RPMI7951 (cell line): Measurements from ENCODE around the gene CRCP. TPM values are rescaled to one million over a fixed set of nuclear protein-coding genes. Genes with fewer than 3 reads are reported as not detected.
"Not testable (repeated sequence)": the region's sequence is repeated elsewhere in the genome, so short reads cannot be mapped to it uniquely, and the experiment has no call there.

ENCODE experiments used
- DNase-seq: peaks from one replicate; pipeline ENCODE4 v3.0.0-alpha.2; 2012; ENCODE audit warnings: low read depth
- total RNA-seq: library from RNA; depleted of rRNA; stranded (reverse); fragments of >200 nt; shearing (Covaris generic); gene quantifications from 2 replicates; pipeline ENCODE4 v1.2.3, GENCODE V29; 2014; rRNA removed

CRCP gene
- total RNA-seq = 27.0 and 31.5 TPM in 2 replicates

- peak; percentile 82 for DNase-seq
Observed at GRCh38 chr7:66114743-66115649, at the start of gene CRCP. TSS of gene CRCP (plus strand) at chr7:66114847. CDS start at chr7:66114963, 116 bp downstream.

GRCh38 chr7:66069732-66070131 is 44.9 kb upstream of the CRCP start:
- DNase-seq = no peak

DNA sequence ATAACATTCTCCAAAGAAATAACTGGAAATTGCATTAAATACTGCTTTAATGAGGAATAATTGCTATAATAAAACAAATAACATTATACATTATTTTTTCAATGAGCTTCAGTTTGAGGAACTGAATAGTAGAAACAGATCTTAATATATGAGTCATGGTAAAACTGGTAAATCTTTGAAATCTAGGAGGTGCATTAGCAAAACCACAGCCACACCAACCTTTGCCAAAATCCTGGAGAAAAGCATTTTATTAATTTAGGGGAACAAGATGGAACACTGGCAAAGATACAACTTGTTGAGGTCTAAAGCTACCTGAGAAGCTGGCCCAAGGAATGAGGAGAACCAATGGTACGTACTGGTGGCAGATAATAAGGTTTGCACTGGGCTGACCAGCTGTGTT is 44.4 kb upstream of the CRCP start:
- no peak for DNase-seq

DNA sequence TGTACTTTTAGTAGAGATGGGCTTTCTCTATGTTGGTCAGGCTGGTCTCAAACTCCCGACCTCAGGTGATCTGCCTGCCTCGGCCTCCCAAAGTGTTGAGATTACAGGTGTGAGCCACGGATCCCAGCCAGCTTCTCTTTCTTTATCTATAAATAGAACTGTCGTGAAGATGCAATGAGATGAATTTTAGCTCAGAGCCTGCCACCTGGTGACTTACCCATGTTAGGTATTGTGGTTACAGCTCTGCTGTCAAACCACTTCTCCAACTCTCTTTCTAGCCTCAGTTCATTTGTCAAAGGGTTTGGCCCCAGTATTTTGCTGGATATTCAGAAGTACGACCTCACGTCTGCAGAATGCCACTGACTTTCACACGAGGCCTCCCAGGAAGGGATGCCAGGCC is 42.4 kb upstream of the CRCP start:
- DNase-seq = not testable (repeated sequence)

- DNase-seq = peak; percentile 92
Observed at GRCh38 chr7:66075590-66076461, 38.8 kb upstream of the CRCP start, which contains the start of gene ASL. TSS of gene ASL (plus strand) at chr7:66075819. CDS start at chr7:66076082, 263 bp downstream.

DNA sequence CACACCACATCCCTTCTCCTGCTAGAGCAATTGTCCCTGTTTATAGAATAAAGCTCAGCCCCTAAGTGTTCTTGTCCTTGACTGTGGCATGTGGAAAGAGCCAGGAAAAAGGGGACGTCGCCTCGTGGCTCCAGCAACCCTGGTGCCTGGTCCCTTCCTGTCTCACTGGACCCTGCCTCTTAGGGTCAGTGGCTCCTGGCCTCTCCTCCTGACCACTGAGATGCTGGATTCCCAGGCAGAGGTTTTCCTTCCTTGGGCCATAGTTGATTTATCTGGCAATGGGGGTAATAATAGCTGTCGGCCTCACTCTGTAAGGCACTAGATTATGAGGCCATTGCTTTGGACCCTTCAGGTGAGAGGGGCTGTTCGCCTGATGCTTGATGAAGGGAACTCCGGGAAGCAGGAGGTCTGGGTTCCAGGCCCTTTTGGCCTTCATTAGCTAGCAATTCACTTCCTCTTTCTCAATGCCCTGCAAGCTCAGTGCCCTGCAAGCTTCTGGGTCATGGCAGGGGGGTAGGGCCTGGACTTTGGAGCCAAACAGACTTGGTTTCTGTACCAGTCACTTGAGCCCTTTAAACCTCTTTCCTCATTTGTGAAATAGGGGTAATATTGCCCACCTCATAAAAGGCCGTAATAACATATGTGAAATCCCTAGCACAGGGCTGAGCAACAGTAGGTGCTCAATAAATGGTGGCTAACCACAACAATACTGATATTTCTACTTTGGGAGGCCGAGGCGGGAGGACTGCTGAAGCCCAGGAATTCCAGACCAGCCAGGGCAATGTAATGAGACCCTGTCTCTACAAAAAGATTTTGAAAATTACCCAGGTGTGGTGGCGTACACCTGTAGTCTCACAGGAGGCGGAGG is 38.0 kb upstream of the CRCP start:
- DNase-seq = no peak

- no peak for DNase-seq
Observed at GRCh38 chr7:66078067-66078466, 36.6 kb upstream of the CRCP start.

DNA sequence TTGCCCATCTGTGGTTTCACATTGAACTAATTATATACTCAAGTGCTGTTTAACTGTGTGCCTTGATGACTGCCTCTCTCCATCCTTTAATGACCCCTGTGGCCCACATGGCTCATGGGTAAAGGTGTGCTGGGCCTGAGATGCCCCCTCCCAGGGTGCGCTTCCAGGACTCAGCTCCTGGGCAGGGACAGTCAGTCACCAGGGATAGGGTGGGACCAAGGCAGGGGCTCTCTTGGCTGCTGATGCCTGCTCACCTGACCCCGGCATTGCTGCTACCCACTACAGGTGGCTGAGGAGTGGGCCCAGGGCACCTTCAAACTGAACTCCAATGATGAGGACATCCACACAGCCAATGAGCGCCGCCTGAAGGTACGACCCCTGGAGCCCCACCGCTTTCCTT is 32.6 kb upstream of the CRCP start:
- no peak for DNase-seq

DNA sequence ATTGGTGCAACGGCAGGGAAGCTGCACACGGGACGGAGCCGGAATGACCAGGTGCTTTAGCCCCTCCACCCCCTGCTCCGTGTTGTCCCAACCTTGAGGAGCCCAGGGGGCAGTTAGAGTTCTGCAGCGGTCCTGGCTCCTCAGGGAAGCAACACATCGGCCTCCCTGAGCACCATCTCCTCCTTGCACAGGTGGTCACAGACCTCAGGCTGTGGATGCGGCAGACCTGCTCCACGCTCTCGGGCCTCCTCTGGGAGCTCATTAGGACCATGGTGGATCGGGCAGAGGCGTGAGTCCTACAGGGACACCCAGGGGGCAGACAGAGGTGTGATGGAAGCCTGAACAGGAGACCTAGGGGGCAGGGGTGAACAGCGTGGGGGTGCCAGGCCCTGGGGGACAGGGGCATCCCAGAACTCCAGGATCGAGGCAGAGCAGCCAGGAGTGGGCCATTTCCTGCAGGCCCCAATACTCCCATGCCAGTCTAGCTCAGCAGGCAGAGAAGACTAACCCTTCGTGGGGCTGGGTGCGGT is 31.7 kb upstream of the CRCP start:
- DNase-seq = no peak

- DNase-seq = no peak
Observed at GRCh38 chr7:66083677-66084076, 31.0 kb upstream of the CRCP start.

- no peak for DNase-seq
Observed at GRCh38 chr7:66088861-66089838, 25.5 kb upstream of the CRCP start.

GRCh38 chr7:66092654-66093053 is 22.0 kb upstream of the CRCP start:
- DNase-seq = no peak

DNA sequence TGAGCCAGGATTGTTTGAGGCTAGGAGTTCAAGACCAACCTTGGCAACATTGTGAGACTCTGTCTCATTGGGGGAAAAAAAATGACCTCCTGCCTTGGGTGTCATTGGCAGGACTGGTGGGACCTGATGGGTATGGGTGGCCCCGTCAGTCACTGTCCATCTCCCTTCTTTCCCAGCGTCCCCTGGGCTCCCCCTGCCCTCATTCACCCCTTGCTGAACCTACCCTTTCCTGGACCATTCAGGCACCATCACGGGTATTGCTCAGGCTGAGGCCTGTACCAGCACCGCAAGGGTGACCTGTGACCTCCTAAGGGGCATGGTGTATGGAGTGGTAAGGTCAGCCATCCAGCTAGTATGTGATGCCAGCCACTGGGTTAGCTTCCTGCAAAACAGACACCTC is 19.6 kb upstream of the CRCP start:
- DNase-seq = no peak

DNA sequence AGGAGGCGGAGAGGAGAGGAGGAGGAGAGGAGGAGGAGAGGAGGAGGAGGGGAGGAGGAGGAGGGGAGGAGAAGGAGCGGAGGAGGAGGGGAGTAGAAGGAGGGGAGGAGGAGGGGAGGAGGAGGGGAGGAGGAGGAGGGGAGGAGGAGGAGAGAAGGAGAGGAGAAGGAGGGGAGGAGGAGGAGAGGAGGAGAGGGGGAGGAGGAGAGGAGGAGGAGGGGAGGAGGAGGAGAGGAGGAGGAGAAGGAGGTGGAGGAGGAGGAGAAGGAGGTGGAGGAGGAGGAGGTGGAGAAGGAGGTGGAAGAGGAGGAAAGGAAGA is 15.5 kb upstream of the CRCP start:
- peak; percentile 36 for DNase-seq

DNA sequence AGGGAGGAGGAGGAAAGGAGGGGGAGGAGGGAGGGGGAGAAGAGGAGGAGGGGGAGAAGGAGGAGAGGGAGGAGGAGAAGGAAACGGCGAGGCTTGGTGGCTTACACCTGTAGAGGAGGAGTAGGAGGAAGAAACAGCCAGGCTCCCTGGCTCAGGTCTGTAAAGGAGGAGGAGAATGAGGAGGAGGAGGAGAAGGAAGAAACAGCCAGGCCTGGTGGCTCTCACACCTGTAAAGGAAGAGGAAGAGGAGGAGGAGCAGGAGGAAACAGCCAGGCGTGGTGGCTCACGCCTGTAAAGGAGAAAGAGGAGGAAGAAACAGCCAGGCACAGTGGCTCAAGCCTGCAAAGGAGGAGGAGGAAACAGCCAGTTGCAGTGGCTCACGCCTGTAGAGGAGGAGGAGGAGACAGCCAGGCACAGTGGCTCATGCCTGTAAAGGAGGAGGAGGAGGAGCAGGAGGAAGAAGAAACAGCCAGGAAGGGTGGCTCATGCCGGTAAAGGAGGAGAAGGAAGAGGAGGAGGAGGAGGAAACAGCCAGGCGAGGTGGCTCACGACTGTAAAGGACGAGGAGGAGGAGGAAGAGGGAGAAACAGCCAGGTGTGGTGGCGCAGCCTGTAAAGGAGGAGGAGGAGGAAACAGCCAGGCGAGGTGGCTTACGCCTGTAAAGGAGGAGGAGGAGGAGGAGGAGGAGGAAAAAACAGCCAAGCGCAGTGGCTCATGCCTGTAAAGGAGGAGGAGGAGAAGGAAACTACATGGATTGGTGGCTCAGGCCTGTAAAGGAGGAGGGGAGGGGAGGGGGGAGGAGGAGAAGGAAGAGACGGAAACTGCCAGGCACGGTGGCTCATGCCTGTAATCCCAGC is 14.9 kb upstream of the CRCP start:
- peak; percentile 87 for DNase-seq

DNA sequence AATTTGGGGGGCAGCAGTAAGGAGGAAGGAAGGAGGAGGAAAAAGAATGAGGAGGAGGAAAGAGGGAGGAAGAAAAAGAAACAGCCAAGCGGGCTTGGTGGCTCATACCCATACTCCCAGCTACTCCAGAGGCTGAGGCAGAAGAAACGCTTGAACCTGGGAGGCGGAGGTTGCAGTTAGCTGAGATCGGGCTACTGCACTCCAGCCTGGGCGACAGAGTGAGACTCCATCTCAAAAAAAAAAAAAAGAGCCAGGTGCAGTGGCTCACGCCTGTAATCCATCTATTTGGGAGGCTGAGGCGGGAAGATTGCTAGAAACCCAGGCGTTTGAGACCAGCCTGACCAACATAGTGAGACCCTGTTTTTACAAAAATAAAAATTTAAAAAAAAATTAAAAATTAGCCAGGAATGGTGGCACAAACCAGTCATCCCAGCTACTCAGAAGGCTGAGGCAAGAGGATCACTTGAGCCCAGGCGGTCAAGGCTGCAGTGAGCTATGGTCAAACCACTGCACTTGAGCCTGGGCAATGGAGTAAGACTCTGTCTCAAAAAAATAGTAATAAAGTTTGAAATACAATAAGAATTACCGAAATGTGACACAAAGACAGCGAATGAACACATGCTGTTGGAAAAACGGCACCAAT is 14.1 kb upstream of the CRCP start:
- DNase-seq = no peak

GRCh38 chr7:66102168-66102567 is 12.5 kb upstream of the CRCP start:
- not testable (repeated sequence) for DNase-seq

- DNase-seq = not testable (repeated sequence)
Observed at GRCh38 chr7:66103994-66104393, 10.7 kb upstream of the CRCP start.

DNA sequence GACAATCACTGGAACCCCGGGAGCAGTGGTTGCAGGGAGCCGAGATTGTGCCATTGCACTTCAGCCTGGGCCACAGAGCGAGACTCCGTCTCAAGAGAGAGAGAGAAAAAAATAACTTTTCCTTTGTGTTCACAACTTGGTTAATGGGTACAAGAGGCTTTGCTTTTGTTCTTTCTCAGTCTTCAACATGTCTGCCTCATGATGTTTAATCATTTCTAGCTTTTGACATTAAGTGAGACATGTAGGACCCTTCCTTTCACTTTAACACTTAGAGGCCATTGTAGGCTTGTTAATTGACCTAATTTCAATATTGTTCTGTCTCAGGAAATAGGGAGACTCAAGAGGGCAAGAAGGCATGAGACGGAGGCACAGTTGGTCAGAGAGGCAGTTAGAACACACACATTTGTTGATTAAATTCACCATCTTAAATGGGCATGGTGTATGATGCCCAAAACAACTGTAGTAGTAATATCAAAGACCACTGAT is 9.3 kb upstream of the CRCP start:
- no peak for DNase-seq
